K562 (cell line): ENCODE results near the gene PLEKHM2. TPM values are rescaled to one million over a fixed set of nuclear protein-coding genes. Genes with fewer than 3 reads are reported as not detected.

Experiments
- ATAC-seq: fragments of 200-7000 bp; cut with Tn5 transposase; 3 replicates; pipeline ENCODE4 v1.9.1; 2020; ENCODE audit warnings: moderate library complexity
- BruUV-seq: library from RNA; stranded (reverse); fragments of 400-500 nt; replicated peaks from 2 replicates; lab custom pipeline; 2021; lab: Mats Ljungman, UMichigan
- CTCF ChIA-PET: fragments of 300-600 bp; formaldehyde crosslinking; extraction: SDS; loops from one replicate; lab custom pipeline; 2021; ENCODE audit warnings: low intra/inter-chr PET ratio; lab: Yijun Ruan, JAX
- POLR2A ChIA-PET: fragments of 300-600, 350-650 bp; sonication (Branson Sonifier 250); formaldehyde crosslinking; extraction: SDS; loops from one replicate; lab custom pipeline; 2021; ENCODE audit warnings: antibody characterized with exemption, inconsistent platforms; lab: Yijun Ruan, JAX
- DNase-seq, 4 experiments: peaks; one replicate each; pipeline versions ENCODE4 v3.0.0 to v3.0.0-alpha.2; 2011 to 2018; ENCODE audit warnings: low spot score in 3 of 4, mixed read lengths in 3 of 4; ENCODE audit errors: extremely low read depth in 1 of 4
- FAIRE-seq: peaks from 2 replicates; lab custom pipeline; 2011; peaks lifted over from hg19 to GRCh38; lab: Jason Lieb, UNC
- H2AFZ ChIP-seq: 2 replicates; pipeline ENCODE4 v1.6.0; 2011; ENCODE audit warnings: low read depth, low read length, control low read depth, inconsistent platforms
- H3K27ac ChIP-seq: fragments of 200-600 bp; 3 replicates; pipeline ENCODE4 v1.8.0; 2011; ENCODE audit warnings: low read depth, mild to moderate bottlenecking, control low read depth, inconsistent platforms, low read length, moderate library complexity, mixed read lengths; ENCODE audit errors: extremely low read depth
- H3K27me3 ChIP-seq, 2 experiments: fragments of 300-600 bp in 1 of 2; 2 replicates in 1 of 2; 3 replicates in 1 of 2; pipeline versions ENCODE4 v1.6.0 to v1.8.0; 2011; ENCODE audit warnings: inconsistent platforms in 2 of 2, low read length in 2 of 2, mild to moderate bottlenecking in 1 of 2, mixed read lengths in 1 of 2, moderate library complexity in 1 of 2; ENCODE audit not compliant: control insufficient read depth in 2 of 2, insufficient read depth in 2 of 2
- H3K36me3 ChIP-seq: fragments of 300-600 bp; 3 replicates; pipeline ENCODE4 v1.8.0; 2011; ENCODE audit warnings: mild to moderate bottlenecking, low read length, inconsistent platforms; ENCODE audit not compliant: control insufficient read depth, insufficient read depth
- H3K4me1 ChIP-seq, 2 experiments: fragments of 200-600 bp in 1 of 2; replicated peaks in 1 of 2; 2 replicates in 1 of 2; 3 replicates in 1 of 2; pipeline versions ENCODE4 v1.5.1 to v1.8.0; 2011; ENCODE audit warnings: inconsistent platforms in 2 of 2, low read length in 2 of 2, mild to moderate bottlenecking in 1 of 2, mixed read lengths in 1 of 2, moderate library complexity in 1 of 2; ENCODE audit not compliant: control insufficient read depth in 2 of 2, insufficient read depth in 2 of 2
- H3K4me2 ChIP-seq: 2 replicates; pipeline ENCODE4 v1.6.1; 2011; ENCODE audit warnings: low read length, control low read depth, inconsistent platforms, mixed read lengths; ENCODE audit not compliant: insufficient read depth
- H3K4me3 ChIP-seq: fragments of 200-600 bp; sonication (generic), shearing (Covaris generic); 2 replicates; pipeline ENCODE4 v1.5.1; 2016; ENCODE audit warnings: control low read depth, inconsistent platforms
- H3K79me2 ChIP-seq: fragments of 200-600 bp; 3 replicates; pipeline ENCODE4 v1.8.0; 2011; ENCODE audit warnings: low read length, inconsistent platforms; ENCODE audit not compliant: control insufficient read depth, insufficient read depth
- H3K9ac ChIP-seq, 2 experiments: 2 replicates each; pipeline versions ENCODE4 v1.6.0 to v1.6.1; 2011; ENCODE audit warnings: low read depth in 2 of 2, low read length in 2 of 2, control low read depth in 1 of 2, inconsistent platforms in 1 of 2, mild to moderate bottlenecking in 1 of 2, mixed read lengths in 1 of 2; ENCODE audit not compliant: insufficient read depth in 1 of 2
- H3K9me1 ChIP-seq: one replicate; pipeline ENCODE4 v1.6.0; 2011; ENCODE audit warnings: inconsistent platforms, mild to moderate bottlenecking, low read length, moderate library complexity; ENCODE audit not compliant: control insufficient read depth, insufficient read depth
- H3K9me3 ChIP-seq: replicated peaks from 2 replicates; pipeline ENCODE4 v1.5.1; 2011; ENCODE audit warnings: low read depth, low read length, inconsistent platforms; ENCODE audit not compliant: control insufficient read depth, insufficient read depth
- H4K20me1 ChIP-seq: replicated peaks from 2 replicates; pipeline ENCODE4 v1.6.1; 2011; ENCODE audit warnings: low read length, inconsistent platforms, mixed read lengths; ENCODE audit not compliant: control insufficient read depth, insufficient read depth
- MED1 ChIP-seq: sonication (generic); formaldehyde crosslinking; IDR thresholded peaks from 2 replicates; pipeline ENCODE4 v1.8.1; 2023; ENCODE audit warnings: missing genetic modification reagents, borderline replicate concordance
- PHF20 ChIP-seq: fragments of 450-650 bp; IDR thresholded peaks from 2 replicates; pipeline ENCODE4 v1.6.1; 2018; ENCODE audit not compliant: partially characterized antibody
- PRPF4 ChIP-seq: fragments of 200-400 bp; formaldehyde crosslinking; IDR thresholded peaks from one replicate; pipeline ENCODE4 v1.6.1; 2017; ENCODE audit warnings: low read length, low read depth, mild to moderate bottlenecking; ENCODE audit not compliant: insufficient read depth, poor library complexity, severe bottlenecking
- SMAD3 ChIP-seq: fragments of 450-650 bp; formaldehyde crosslinking; conservative IDR thresholded peaks from 2 replicates; pipeline ENCODE4 v1.4.0; 2020; ENCODE audit warnings: mild to moderate bottlenecking
- TRIM28 ChIP-seq: fragments of 450-650 bp; IDR thresholded peaks from 2 replicates; pipeline ENCODE4 v1.6.1; 2017
- ZNF717 ChIP-seq: fragments of 250-450 bp; sonication (Bioruptor Pico); IDR thresholded peaks from 2 replicates; pipeline ENCODE4 v1.5.0; 2021
- WGBS: fragments of 100-300 bp; shearing (Covaris generic); methylation state at CpG from one replicate; pipeline ENCODE4 v1.1.6; 2016; ENCODE audit warnings: low coverage, mixed read lengths; ENCODE audit not compliant: insufficient coverage; ENCODE audit errors: missing lambda C conversion rate; 5-methylcytosine and 5-hydroxymethylcytosine counted together
- in situ Hi-C: fragments of 300-500 bp; cut with MboI; formaldehyde crosslinking; loops from 4 replicates; pipeline ENCODE4 v1.15.0; 2018; ENCODE audit warnings: inconsistent platforms, mixed read lengths
- intact Hi-C: fragments of 100-400 bp; cut with micrococcal nuclease; formaldehyde crosslinking; loops from 2 replicates; pipeline ENCODE4 v1.14.2; 2022
- polyA plus RNA-seq, 8 experiments: library from polyadenylated mRNA; depleted of rRNA in 4 of 8; stranded (reverse) in 5 of 8; unstranded in 3 of 8; fragments of >200 nt; fragmentation: Nextera tagmentation in 2 of 8; fragmentation: Illumina TruSeq in 1 of 8; extraction: Ambion mirVana in 2 of 8; extraction: Trizol in 1 of 8; gene quantifications; 2 replicates each; pipeline versions ENCODE4 v1.2.1 to v1.2.3, GENCODE V29; 2011 to 2014; ENCODE audit warnings: inconsistent platforms in 1 of 8, missing spikeins in 1 of 8
- total RNA-seq, 7 experiments: library from RNA; depleted of rRNA in 6 of 7; stranded (reverse); fragments of >200 nt in 6 of 7; fragmentation: Illumina TruSeq in 2 of 7; extraction: Trizol in 2 of 7; gene quantifications; 2 replicates each; pipeline versions ENCODE4 v1.2.1 to v1.2.3, GENCODE V29; 2011 to 2021; ENCODE audit warnings: low replicate concordance in 1 of 7
- TF ChIP-seq, protein P1 (sequence below): fragments of 450-650 bp; IDR thresholded peaks from 2 replicates; pipeline ENCODE4 v1.6.1; 2016; ENCODE audit warnings: antibody characterized with exemption

Gene PLEKHM2
- total and polyA plus RNA-seq, 9 of the 15 experiments (the other 6 are each of a cell fraction or from before 2014, with no cell fraction given) = 0.27 to 63.7 (median 33.2) TPM

DNA sequence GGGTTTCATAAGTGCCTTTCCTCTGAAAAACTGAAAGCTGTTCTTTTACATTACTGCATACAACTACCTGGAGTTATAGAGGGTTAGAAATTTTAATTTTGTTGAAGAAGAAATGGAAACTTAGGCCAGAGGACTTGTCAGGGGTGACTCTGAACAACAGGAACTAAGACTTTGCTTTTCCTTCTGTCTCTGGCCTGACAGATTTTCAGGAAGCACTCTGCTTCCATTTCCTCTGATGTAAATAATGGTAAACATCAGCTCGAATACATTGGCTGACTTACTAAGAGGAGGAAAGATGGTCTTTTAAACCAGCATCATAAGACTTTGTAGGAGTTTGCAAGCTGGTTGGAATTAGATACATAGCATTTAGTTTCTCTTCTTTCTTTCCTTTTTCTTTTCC lies 27.1 kb upstream of the PLEKHM2 start (continued):
- TF ChIP-seq PRPF4 (no peak), PHF20 (no peak)
- TF ChIP-seq, protein P1, sequence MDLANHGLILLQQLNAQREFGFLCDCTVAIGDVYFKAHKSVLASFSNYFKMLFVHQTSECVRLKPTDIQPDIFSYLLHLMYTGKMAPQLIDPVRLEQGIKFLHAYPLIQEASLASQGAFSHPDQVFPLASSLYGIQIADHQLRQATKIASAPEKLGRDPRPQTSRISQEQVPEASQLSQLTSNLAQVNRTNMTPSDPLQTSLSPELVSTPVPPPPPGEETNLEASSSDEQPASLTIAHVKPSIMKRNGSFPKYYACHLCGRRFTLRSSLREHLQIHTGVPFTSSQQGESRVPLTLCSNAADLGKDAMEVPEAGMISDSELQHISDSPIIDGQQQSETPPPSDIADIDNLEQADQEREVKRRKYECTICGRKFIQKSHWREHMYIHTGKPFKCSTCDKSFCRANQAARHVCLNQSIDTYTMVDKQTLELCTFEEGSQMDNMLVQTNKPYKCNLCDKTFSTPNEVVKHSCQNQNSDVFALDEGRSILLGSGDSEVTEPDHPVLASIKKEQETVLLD = no peak

GRCh38 chr1:15660151-15660550 lies 24.0 kb upstream of the PLEKHM2 start:
- in situ Hi-C loops = no loop called here
- no peaks in the 10 kb centered on the region for H3K27me3 ChIP-seq
- no peak for FAIRE-seq
- no peak overlapping the region for H2AFZ ChIP-seq
- no peak overlapping the region for H3K4me3 ChIP-seq
- H3K9me3 ChIP-seq = no peaks in the 10 kb centered on the region
- no peaks in the 10 kb centered on the region for H3K9me1 ChIP-seq
- no peaks in the 10 kb centered on the region for H4K20me1 ChIP-seq
- no peaks in the 10 kb centered on the region for H3K79me2 ChIP-seq
- no peak for DNase-seq
- H3K36me3 ChIP-seq = peaks cover 73% of the 10 kb centered on the region
- TF ChIP-seq TRIM28 (no peak), MED1 (CRISPR knock-in tag) (no peak), ZNF717 (CRISPR knock-in tag) (no peak), SMAD3 (CRISPR knock-in tag) (no peak)
- H3K4me2 ChIP-seq = no peak overlapping the region
- no peaks in the 10 kb centered on the region for H3K4me1 ChIP-seq
- no peak overlapping the region for H3K9ac ChIP-seq
- POLR2A ChIA-PET = interaction anchor here (0.6 to 1.8 kb wide), 5 partner anchors 8 to 682 kb away, joined by 3 to 5 read pairs (median 4); no protein-coding TSS in a partner anchor
- no TSS peak for BruUV-seq
- no peak overlapping the region for H3K27ac ChIP-seq
- CTCF ChIA-PET = no interaction called here
- intact Hi-C loops = no loop called here
- 97% methylated on average over 3 of the region's 3 CpGs for WGBS
- ATAC-seq = no peak
